Left ventricle myocardium inferior (tissue), 1 donor: Measurements from ENCODE around the gene METTL8. TPM values are rescaled to one million over a fixed set of nuclear protein-coding genes. Genes with fewer than 3 reads are reported as not detected.
A peak's percentile ranks its signal among the peaks of the same experiment; 100 is the strongest.

Experiments
- DNase-seq: peaks from one replicate; pipeline ENCODE4 v3.0.0-alpha.2; 2020
- H3K27ac ChIP-seq: fragments of 200-600 bp; replicated peaks from 2 replicates; pipeline ENCODE4 v1.8.0; 2021
- H3K27me3 ChIP-seq: fragments of 200-600 bp; 2 replicates; pipeline ENCODE4 v1.8.0; 2021; ENCODE audit warnings: low read depth
- H3K36me3 ChIP-seq: fragments of 200-600 bp; 2 replicates; pipeline ENCODE4 v1.8.0; 2021
- H3K4me1 ChIP-seq: fragments of 200-600 bp; 2 replicates; pipeline ENCODE4 v1.8.0; 2021
- H3K4me3 ChIP-seq: fragments of 200-600 bp; 2 replicates; pipeline ENCODE4 v1.8.0; 2021; ENCODE audit warnings: mild to moderate bottlenecking, moderate library complexity
- H3K9me3 ChIP-seq: fragments of 200-600 bp; replicated peaks from 2 replicates; pipeline ENCODE4 v1.8.0; 2021
- intact Hi-C: fragments of 100-400 bp; cut with micrococcal nuclease; formaldehyde crosslinking; loops from one replicate; pipeline ENCODE4 v1.11.0; 2022
- total RNA-seq: library from RNA; stranded (reverse); fragmentation: NEBNext Ultra II Directional; extraction: Animal tissue kit (Norgen Biotek cat#: 25700); gene quantifications from one replicate; pipeline ENCODE4 v1.2.1, GENCODE V29; 2021
- TF ChIP-seq, protein P1 (sequence below): fragments of 200-600 bp; IDR thresholded peaks from 2 replicates; pipeline ENCODE4 v1.8.0; 2021; ENCODE audit warnings: antibody characterized with exemption, mild to moderate bottlenecking, borderline replicate concordance
- donor health status: DM: no; HTN: yes; CAD: no; lungs with severe emphysema.

METTL8 gene
- total RNA-seq, 1 donor from 2014 or later = 10.4 TPM

DNA sequence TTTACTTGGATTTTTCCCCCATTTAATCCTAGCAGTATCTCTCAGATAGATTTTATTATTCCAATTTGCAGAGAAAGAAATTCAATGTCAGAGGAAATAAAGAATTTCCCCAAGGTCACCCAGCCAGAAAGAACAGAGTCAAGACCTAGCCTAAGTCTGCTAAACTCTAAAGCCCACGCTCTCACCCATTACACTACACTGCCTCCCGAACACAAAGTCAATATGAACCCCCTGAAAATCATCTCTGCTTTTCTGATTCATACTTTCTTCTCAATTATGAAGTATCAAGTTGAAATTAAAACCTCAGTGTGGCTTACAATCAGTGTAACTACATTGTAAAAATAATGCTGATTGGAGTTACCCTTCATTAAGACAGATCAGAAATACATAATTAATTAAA lies 89.6 kb downstream of the METTL8 start:
- Histone ChIP-seq H3K4me1 (peaks cover 28% of the 10 kb centered on the region), H3K27ac (no peak overlapping the region)
- intact Hi-C loops = no loop called here

DNA sequence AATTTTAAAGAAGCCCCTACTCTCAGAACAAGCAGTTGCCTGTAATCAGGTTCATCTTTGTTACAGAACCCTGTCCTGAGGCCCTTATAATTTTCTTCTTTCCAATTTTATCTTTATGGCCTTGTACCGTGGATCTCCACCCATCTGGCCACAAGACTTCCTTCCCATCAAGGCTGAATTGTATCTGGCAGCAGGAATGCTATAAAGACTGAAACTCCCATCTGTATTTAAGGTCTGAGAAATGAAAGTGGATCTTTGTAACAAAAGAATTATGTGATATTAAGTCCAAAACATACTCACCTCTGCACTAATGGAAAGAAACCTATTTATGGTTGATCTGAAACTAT lies 91.8 kb downstream of the METTL8 start:
- TF ChIP-seq, protein P1, sequence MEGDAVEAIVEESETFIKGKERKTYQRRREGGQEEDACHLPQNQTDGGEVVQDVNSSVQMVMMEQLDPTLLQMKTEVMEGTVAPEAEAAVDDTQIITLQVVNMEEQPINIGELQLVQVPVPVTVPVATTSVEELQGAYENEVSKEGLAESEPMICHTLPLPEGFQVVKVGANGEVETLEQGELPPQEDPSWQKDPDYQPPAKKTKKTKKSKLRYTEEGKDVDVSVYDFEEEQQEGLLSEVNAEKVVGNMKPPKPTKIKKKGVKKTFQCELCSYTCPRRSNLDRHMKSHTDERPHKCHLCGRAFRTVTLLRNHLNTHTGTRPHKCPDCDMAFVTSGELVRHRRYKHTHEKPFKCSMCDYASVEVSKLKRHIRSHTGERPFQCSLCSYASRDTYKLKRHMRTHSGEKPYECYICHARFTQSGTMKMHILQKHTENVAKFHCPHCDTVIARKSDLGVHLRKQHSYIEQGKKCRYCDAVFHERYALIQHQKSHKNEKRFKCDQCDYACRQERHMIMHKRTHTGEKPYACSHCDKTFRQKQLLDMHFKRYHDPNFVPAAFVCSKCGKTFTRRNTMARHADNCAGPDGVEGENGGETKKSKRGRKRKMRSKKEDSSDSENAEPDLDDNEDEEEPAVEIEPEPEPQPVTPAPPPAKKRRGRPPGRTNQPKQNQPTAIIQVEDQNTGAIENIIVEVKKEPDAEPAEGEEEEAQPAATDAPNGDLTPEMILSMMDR = no peak
- no peaks in the 10 kb centered on the region for H3K9me3 ChIP-seq
- peak overlapping the region; percentile 53 for H3K27ac ChIP-seq
- no peak overlapping the region for H3K4me3 ChIP-seq
- DNase-seq = no peak
- intact Hi-C loops = no loop called here
- no peaks in the 10 kb centered on the region for H3K27me3 ChIP-seq
- peaks cover 16% of the 10 kb centered on the region for H3K4me1 ChIP-seq
- no peaks in the 10 kb centered on the region for H3K36me3 ChIP-seq

More for the DNA sequence above, 89.6 kb downstream of the METTL8 start:
- TF ChIP-seq, protein P1 = no peak
- no peak for DNase-seq
- Histone ChIP-seq H3K27me3 (no peaks in the 10 kb centered on the region), H3K36me3 (no peaks in the 10 kb centered on the region), H3K4me3 (no peak overlapping the region), H3K9me3 (no peaks in the 10 kb centered on the region)

DNA sequence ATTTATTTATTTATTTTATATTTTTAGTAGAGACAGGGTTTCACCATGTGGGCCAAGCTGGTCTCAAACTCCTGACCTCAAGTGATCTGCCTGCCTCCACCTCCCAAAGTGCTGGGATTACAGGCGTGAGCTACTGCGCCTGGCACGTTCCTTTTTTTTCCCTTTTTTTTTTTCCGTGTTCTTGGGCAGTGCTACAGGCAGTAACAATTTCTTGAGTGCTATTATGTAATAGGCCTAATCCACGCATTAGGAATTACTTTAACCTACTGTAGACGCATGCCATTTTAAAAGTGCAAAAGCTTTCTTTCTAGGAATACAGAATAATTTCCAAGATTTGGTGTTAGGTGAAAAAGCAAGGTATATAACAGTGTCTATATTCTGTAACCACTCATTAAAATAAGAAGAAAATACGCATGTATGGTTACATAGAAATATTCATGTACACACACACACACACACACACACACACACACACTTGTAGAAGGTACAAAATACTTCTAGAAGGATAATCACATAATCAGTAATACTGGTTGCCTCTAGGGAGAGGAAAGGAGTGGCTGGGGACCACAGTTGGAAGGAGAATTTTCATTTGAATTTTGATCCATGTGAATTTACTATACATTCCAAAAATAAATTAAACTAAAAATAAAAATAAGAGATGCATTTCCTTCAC lies 92.3 kb downstream of the METTL8 start:
- H3K27ac ChIP-seq = peak overlapping the region; percentile 28
- intact Hi-C loops = no loop called here

DNA sequence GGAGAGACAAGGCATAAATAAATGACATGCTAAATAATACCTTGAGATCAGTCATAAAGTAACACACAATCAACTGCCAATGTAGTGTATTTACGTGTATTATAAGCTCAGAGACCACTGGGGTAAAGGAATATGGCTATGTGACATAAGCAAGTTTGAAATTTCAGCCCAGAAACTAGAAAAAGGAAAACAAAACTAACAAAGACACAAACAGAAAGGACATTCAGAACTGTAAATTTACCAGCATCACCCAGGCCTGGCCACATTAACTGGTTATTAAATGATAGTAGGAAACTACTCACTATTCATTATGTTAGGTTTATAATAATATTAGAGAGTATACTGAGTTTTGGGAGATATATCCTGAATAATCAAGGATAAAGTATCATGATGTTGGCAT lies 98.8 kb downstream of the METTL8 start:
- H3K4me1 ChIP-seq = no peaks in the 10 kb centered on the region
- TF ChIP-seq, protein P1 = no peak
- H3K9me3 ChIP-seq = no peaks in the 10 kb centered on the region
- no peaks in the 10 kb centered on the region for H3K36me3 ChIP-seq
- H3K27me3 ChIP-seq = no peaks in the 10 kb centered on the region
- no peak overlapping the region for H3K4me3 ChIP-seq
- no peak for DNase-seq
- no peak overlapping the region for H3K27ac ChIP-seq
- intact Hi-C loops = no loop called here

More for the DNA sequence above, 92.3 kb downstream of the METTL8 start:
- TF ChIP-seq, protein P1 = no peak
- no peak for DNase-seq
- H3K36me3 ChIP-seq = no peaks in the 10 kb centered on the region
- peaks cover 11% of the 10 kb centered on the region for H3K4me1 ChIP-seq
- no peaks in the 10 kb centered on the region for H3K9me3 ChIP-seq
- H3K4me3 ChIP-seq = no peak overlapping the region
- no peaks in the 10 kb centered on the region for H3K27me3 ChIP-seq

DNA sequence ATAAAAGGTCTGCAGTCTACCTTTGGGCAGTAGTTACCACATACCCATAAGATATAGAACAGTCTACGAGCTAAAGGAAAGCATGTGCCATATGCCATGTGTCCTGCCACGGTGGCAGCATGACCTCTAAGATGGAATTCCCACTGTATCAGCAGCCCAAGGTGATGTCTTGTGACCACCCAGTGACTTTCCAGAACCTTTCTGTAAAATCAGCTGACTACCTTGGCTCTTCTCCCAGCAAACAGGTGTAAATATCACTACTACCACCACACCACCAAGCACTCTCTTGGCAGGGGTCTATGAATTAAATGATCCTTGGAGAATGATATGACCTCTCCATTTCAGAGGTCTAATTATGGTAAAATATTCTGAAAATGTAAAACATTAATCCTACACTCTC lies 99.6 kb downstream of the METTL8 start:
- no peak for DNase-seq
- H3K36me3 ChIP-seq = no peaks in the 10 kb centered on the region
- no peaks in the 10 kb centered on the region for H3K9me3 ChIP-seq
- intact Hi-C loops = no loop called here
- no peaks in the 10 kb centered on the region for H3K27me3 ChIP-seq
- H3K27ac ChIP-seq = no peak overlapping the region
- H3K4me1 ChIP-seq = no peaks in the 10 kb centered on the region
- H3K4me3 ChIP-seq = no peak overlapping the region
- TF ChIP-seq, protein P1 = no peak
